Upper lobe of left lung (tissue), 4 donors: Measurements from ENCODE around the gene GMFB.

ENCODE experiments used
- CTCF ChIP-seq, 6 experiments: fragments of 450-650 bp in 4 of 6; fragments of 200-600 bp in 2 of 6; sonication (generic) in 2 of 6; IDR thresholded peaks; one replicate each; pipeline ENCODE4 v1.5.1; 2016 to 2019; ENCODE audit warnings: antibody characterized with exemption in 6 of 6
- EP300 ChIP-seq, 4 donors: sonication (generic); formaldehyde crosslinking; IDR thresholded peaks; one replicate each; pipeline ENCODE4 v1.5.1; 2017; ENCODE audit warnings: antibody characterized with exemption in 4 of 4, control low read depth in 2 of 4
- POLR2AphosphoS5 ChIP-seq, 2 donors: sonication (generic); formaldehyde crosslinking; IDR thresholded peaks; one replicate each; pipeline ENCODE4 v1.5.1; 2017; ENCODE audit warnings: antibody characterized with exemption in 2 of 2

- no peak for TF ChIP-seq POLR2AphosphoS5 (IDR thresholded peaks at IDR 0.05)
- TF ChIP-seq CTCF (IDR thresholded peaks at IDR 0.05): no peak
- no peak for TF ChIP-seq EP300 (IDR thresholded peaks at IDR 0.05)
Observed at GRCh38 chr14:54502602-54503001, 13.8 kb upstream of the GMFB start.
